ENCODE data around the gene SCYL1. TPM values are rescaled to one million over a fixed set of nuclear protein-coding genes. Genes with fewer than 3 reads are reported as not detected.

Gene SCYL1
- total and polyA plus RNA-seq, 7 donors: 66.9 to 106 (median 87.4) TPM

GRCh38 chr11:65536412-65537295, 11.8 kb downstream of the SCYL1 start:
- WGBS, 3 donors: 73 to 89% (median 79%) methylated on average over 12 of the region's 12 CpGs
- H3K27ac ChIP-seq: no peak overlapping the region
- peaks cover 3 to 78% of the 10 kb centered on the region in 2 donors for H3K36me3 ChIP-seq (ENCODE audit: insufficient read depth in 1 of 2, low read depth in 1 of 2)
- ATAC-seq (no peak), DNase-seq (no peak)
- no peak overlapping the region for H3K4me3 ChIP-seq
- no peaks in the 10 kb centered on the region for H3K27me3 ChIP-seq (ENCODE audit: insufficient read depth in 3 of 3, low read length in 2 of 3)
- H3K9me3 ChIP-seq: no peaks in the 10 kb centered on the region
- intact Hi-C loops (cut with DNase I): no loop called here
- no peak for TF ChIP-seq CTCF (IDR thresholded peaks at IDR 0.05)
- peaks cover 13% of the 10 kb centered on the region for H3K4me1 ChIP-seq

- intact Hi-C loops (cut with DNase I): no loop called here
Observed at GRCh38 chr11:65537296-65537597, 12.4 kb downstream of the SCYL1 start.

GRCh38 chr11:65537620-65538231, 12.8 kb downstream of the SCYL1 start:
- Histone ChIP-seq H3K36me3 (ENCODE audit: insufficient read depth in 1 of 2, low read depth in 1 of 2) (peaks cover 0 to 70% of the 10 kb centered on the region in 2 donors), H3K27me3 (ENCODE audit: insufficient read depth in 3 of 3, low read length in 2 of 3) (no peaks in the 10 kb centered on the region), H3K9me3 (no peaks in the 10 kb centered on the region), H3K4me3 (no peak overlapping the region), H3K4me1 (peaks cover 16% of the 10 kb centered on the region), H3K27ac (no peak overlapping the region)
- intact Hi-C loops (cut with DNase I): no loop called here
- ATAC-seq: no peak
- no peak for DNase-seq
- TF ChIP-seq CTCF (IDR thresholded peaks at IDR 0.05): no peak
- 68 to 78% (median 72%) methylated on average over 18 of the region's 18 CpGs for WGBS, 3 donors

More at GRCh38 chr11:65537296-65537597, 12.4 kb downstream of the SCYL1 start:
- peaks cover 0 to 72% of the 10 kb centered on the region in 2 donors for H3K36me3 ChIP-seq (ENCODE audit: insufficient read depth in 1 of 2, low read depth in 1 of 2)
- no peak overlapping the region for H3K27ac ChIP-seq
- peaks cover 16% of the 10 kb centered on the region for H3K4me1 ChIP-seq
- WGBS, 3 donors: 64 to 83% (median 81%) methylated on average over 2 of the region's 2 CpGs
- no peaks in the 10 kb centered on the region for H3K9me3 ChIP-seq
- no peak for ATAC-seq
- TF ChIP-seq CTCF (IDR thresholded peaks at IDR 0.05): no peak
- no peak for DNase-seq
- H3K27me3 ChIP-seq (ENCODE audit: insufficient read depth in 3 of 3, low read length in 2 of 3): no peaks in the 10 kb centered on the region
- no peak overlapping the region for H3K4me3 ChIP-seq

- H3K4me3 ChIP-seq: no peak overlapping the region
- H3K4me1 ChIP-seq: peaks cover 16% of the 10 kb centered on the region
- H3K9me3 ChIP-seq: no peaks in the 10 kb centered on the region
- DNase-seq (peak in 1 of 2 donors; percentile 21), ATAC-seq (no peak)
- intact Hi-C loops (cut with DNase I): no loop called here
- H3K36me3 ChIP-seq (ENCODE audit: insufficient read depth in 1 of 2, low read depth in 1 of 2): peaks cover 0 to 69% of the 10 kb centered on the region in 2 donors
- TF ChIP-seq CTCF (IDR thresholded peaks at IDR 0.05): no peak
- WGBS, 3 donors: 84 to 87% (median 85%) methylated on average over 42 to 43 of the region's 43 CpGs
- no peaks in the 10 kb centered on the region for H3K27me3 ChIP-seq (ENCODE audit: insufficient read depth in 3 of 3, low read length in 2 of 3)
- H3K27ac ChIP-seq: no peak overlapping the region
Observed at GRCh38 chr11:65538232-65538914, 13.5 kb downstream of the SCYL1 start.

All from psoas muscle (tissue), 8 donors.